Measurements from ENCODE around the gene ADGRA1. TPM values are rescaled to one million over a fixed set of nuclear protein-coding genes. Genes with fewer than 3 reads are reported as not detected.

The ADGRA1 gene
- total RNA-seq, 2 experiments from 2014 or later = not detected

DNA sequence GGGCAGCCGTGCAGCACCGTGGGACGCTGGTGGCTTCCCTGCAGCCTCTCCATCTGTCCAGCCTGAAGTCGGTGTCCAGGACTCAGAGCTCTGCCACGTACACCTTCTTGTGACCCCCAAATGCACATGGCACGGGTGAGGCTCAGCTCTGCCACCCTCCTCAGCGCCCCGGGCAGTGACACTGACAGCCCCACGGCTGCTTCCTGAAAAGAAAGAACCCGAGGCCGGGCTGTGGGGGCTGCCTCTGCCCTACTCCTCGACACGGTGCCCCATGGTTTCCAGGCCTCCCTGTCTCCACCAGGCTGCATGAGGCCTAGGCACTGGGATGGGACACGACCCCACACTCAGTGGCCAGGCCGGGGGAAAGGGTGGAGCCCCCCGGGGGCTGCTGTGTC lies 13.7 kb downstream of the ADGRA1 start:
- TF ChIP-seq EZH2phosphoT487 (IDR thresholded peaks at IDR 0.05; ENCODE audit: borderline replicate concordance, low read depth, low read length) = no peak
- TF ChIP-seq, protein P1, sequence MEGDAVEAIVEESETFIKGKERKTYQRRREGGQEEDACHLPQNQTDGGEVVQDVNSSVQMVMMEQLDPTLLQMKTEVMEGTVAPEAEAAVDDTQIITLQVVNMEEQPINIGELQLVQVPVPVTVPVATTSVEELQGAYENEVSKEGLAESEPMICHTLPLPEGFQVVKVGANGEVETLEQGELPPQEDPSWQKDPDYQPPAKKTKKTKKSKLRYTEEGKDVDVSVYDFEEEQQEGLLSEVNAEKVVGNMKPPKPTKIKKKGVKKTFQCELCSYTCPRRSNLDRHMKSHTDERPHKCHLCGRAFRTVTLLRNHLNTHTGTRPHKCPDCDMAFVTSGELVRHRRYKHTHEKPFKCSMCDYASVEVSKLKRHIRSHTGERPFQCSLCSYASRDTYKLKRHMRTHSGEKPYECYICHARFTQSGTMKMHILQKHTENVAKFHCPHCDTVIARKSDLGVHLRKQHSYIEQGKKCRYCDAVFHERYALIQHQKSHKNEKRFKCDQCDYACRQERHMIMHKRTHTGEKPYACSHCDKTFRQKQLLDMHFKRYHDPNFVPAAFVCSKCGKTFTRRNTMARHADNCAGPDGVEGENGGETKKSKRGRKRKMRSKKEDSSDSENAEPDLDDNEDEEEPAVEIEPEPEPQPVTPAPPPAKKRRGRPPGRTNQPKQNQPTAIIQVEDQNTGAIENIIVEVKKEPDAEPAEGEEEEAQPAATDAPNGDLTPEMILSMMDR (conservative IDR thresholded peaks at IDR 0.05; ENCODE audit: low read length) = no peak
- CTCF ChIA-PET (ENCODE audit: unreplicated experiment) = no interaction called here
- H3K4me2 ChIP-seq (ENCODE audit: low read length) = no peak overlapping the region

DNA sequence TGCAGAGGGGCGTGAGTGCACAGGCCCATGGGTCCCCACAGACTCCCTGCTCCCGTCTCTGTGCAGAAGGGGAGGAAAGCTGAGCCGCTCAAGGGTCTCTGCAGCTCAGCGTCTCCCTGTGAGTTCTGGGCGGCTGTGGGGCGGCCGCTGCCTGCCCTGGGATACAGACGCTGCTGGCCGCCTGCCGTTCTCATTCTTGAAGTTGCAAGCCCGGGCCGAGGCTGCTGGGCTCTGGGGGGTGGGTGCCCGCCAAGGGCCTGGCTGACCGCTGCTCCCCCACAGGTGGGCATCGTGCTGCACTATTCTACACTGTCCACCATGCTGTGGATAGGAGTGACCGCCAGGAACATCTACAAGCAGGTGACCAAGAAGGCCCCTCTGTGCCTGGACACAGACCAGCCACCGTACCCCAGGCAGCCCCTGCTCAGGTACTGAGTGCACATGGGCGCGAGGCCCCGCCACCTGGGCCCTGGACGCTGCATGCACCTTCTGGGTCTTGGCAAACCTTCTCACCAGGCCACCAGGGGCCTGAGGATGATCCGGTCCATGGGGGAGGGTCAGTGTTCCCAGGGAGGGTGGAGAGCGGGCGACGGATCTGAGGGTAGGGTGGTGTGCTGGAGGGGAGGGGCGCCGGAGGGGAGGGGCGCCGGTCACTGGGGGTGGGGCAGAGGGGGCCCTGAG lies 14.8 kb downstream of the ADGRA1 start:
- ChIA-PET POLR2A (interaction anchor here (0.7 kb wide), 1 partner anchor 201 kb away, joined by 3 read pairs; no protein-coding TSS in a partner anchor), CTCF (ENCODE audit: unreplicated experiment) (interaction anchor here (0.6 kb wide), 1 partner anchor 30 kb away, joined by 3 read pairs; no protein-coding TSS in a partner anchor)
- no peak overlapping the region for H3K4me2 ChIP-seq (ENCODE audit: low read length)
- H2AFZ ChIP-seq (ENCODE audit: low read length) = no peak overlapping the region
- no peaks in the 10 kb centered on the region for H4K20me1 ChIP-seq (ENCODE audit: insufficient read depth, low read length)
- H3K36me3 ChIP-seq (ENCODE audit: insufficient read depth, low read length) = no peaks in the 10 kb centered on the region
- no peaks in the 10 kb centered on the region for H3K79me2 ChIP-seq (ENCODE audit: insufficient read depth, low read depth, low read length)
- no peak for DNase-seq (ENCODE audit: low spot score)
- no TSS peak for BruUV-seq (replicated peaks)
- no peaks in the 10 kb centered on the region for H3K4me1 ChIP-seq (ENCODE audit: insufficient read depth, low read length, poor library complexity, severe bottlenecking)
- intact Hi-C loops (cut with micrococcal nuclease; ENCODE audit: unreplicated experiment) = no loop called here
- no peak for TF ChIP-seq EZH2phosphoT487 (IDR thresholded peaks at IDR 0.05; ENCODE audit: borderline replicate concordance, low read depth, low read length)
- TF ChIP-seq, protein P1 (conservative IDR thresholded peaks at IDR 0.05; ENCODE audit: low read length) = no peak
- H3K27ac ChIP-seq (ENCODE audit: low read depth, low read length, poor library complexity, severe bottlenecking) = no peak overlapping the region
- H3K9me3 ChIP-seq (ENCODE audit: low read length) = no peaks in the 10 kb centered on the region
- no peaks in the 10 kb centered on the region for H3K9me2 ChIP-seq (ENCODE audit: insufficient read depth, low read length)
- H3K4me3 ChIP-seq (ENCODE audit: low read depth, low read length, poor library complexity, severe bottlenecking) = no peak overlapping the region

More for the DNA sequence above, 13.7 kb downstream of the ADGRA1 start:
- H3K9me3 ChIP-seq (ENCODE audit: low read length) = no peaks in the 10 kb centered on the region
- no peaks in the 10 kb centered on the region for H3K36me3 ChIP-seq (ENCODE audit: insufficient read depth, low read length)
- BruUV-seq (replicated peaks) = no TSS peak
- intact Hi-C loops (cut with micrococcal nuclease; ENCODE audit: unreplicated experiment) = no loop called here
- POLR2A ChIA-PET = interaction anchor here (0.6 kb wide), 1 partner anchor 12 kb away, joined by 3 read pairs; no protein-coding TSS in a partner anchor
- no peak overlapping the region for H3K27ac ChIP-seq (ENCODE audit: low read depth, low read length, poor library complexity, severe bottlenecking)
- DNase-seq (ENCODE audit: low spot score) = no peak
- H3K4me3 ChIP-seq (ENCODE audit: low read depth, low read length, poor library complexity, severe bottlenecking) = no peak overlapping the region
- no peaks in the 10 kb centered on the region for H4K20me1 ChIP-seq (ENCODE audit: insufficient read depth, low read length)
- H2AFZ ChIP-seq (ENCODE audit: low read length) = no peak overlapping the region
- H3K9me2 ChIP-seq (ENCODE audit: insufficient read depth, low read length) = no peaks in the 10 kb centered on the region
- no peaks in the 10 kb centered on the region for H3K79me2 ChIP-seq (ENCODE audit: insufficient read depth, low read depth, low read length)
- H3K4me1 ChIP-seq (ENCODE audit: insufficient read depth, low read length, poor library complexity, severe bottlenecking) = no peaks in the 10 kb centered on the region

DNA sequence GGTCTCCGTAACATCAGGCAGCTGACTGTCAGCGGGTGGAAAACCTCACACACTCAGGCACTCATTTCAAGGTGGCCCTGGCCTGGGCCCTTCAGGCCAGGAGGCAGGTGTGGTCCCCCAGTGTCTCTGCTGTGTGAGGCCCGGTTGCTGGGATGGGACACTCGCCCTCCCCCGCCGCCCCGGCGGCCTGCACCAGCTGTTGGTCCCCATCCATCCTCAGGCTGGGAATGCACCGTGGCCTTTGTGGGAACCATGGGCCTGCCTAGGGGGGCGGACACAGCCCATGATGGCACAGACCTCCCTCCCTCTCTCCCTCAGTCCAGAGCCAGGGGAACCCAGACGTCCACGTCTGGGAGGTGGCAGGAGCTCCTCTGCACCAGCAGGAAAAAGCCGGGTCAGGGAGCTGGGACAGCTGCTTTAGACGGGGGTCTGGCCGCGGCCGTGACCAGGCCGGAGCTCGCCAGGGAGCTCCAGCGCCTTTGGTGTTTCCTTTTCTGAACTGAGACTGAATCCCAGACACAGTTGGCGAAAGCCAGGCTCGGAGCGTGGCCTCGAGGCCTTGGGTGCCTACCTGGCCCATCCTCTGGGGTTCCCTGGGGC lies 15.7 kb downstream of the ADGRA1 start:
- no peaks in the 10 kb centered on the region for H3K9me2 ChIP-seq (ENCODE audit: insufficient read depth, low read length)
- H3K36me3 ChIP-seq (ENCODE audit: insufficient read depth, low read length) = no peaks in the 10 kb centered on the region
- H3K4me2 ChIP-seq (ENCODE audit: low read length) = no peak overlapping the region
- ChIA-PET CTCF (ENCODE audit: unreplicated experiment) (no interaction called here), POLR2A (no interaction called here)
- intact Hi-C loops (cut with micrococcal nuclease; ENCODE audit: unreplicated experiment) = no loop called here
- no peak overlapping the region for H3K4me3 ChIP-seq (ENCODE audit: low read depth, low read length, poor library complexity, severe bottlenecking)
- H3K9me3 ChIP-seq (ENCODE audit: low read length) = no peaks in the 10 kb centered on the region
- no TSS peak for BruUV-seq (replicated peaks)
- TF ChIP-seq, protein P1 (conservative IDR thresholded peaks at IDR 0.05; ENCODE audit: low read length) = no peak
- no peak for TF ChIP-seq EZH2phosphoT487 (IDR thresholded peaks at IDR 0.05; ENCODE audit: borderline replicate concordance, low read depth, low read length)
- H3K79me2 ChIP-seq (ENCODE audit: insufficient read depth, low read depth, low read length) = no peaks in the 10 kb centered on the region
- H3K27ac ChIP-seq (ENCODE audit: low read depth, low read length, poor library complexity, severe bottlenecking) = no peak overlapping the region
- no peak for DNase-seq (ENCODE audit: low spot score)
- no peaks in the 10 kb centered on the region for H3K4me1 ChIP-seq (ENCODE audit: insufficient read depth, low read length, poor library complexity, severe bottlenecking)
- no peak overlapping the region for H2AFZ ChIP-seq (ENCODE audit: low read length)
- H4K20me1 ChIP-seq (ENCODE audit: insufficient read depth, low read length) = no peaks in the 10 kb centered on the region
